RWPE1 (cell line): ENCODE data around the gene GNAQ.
A peak's percentile ranks its signal among the peaks of the same experiment; 100 is the strongest.
"Not testable (repeated sequence)": the region's sequence is repeated elsewhere in the genome, so short reads cannot be mapped to it uniquely, and the experiment has no call there.

ENCODE experiments used
- CTCF ChIA-PET: fragments of 350-600 bp; sonication (Branson Sonifier 250); formaldehyde crosslinking; extraction: SDS; loops from one replicate; lab custom pipeline; 2021; lab: Yijun Ruan, JAX
- POLR2A ChIA-PET: fragments of 400-600 bp; formaldehyde crosslinking; extraction: SDS; loops from one replicate; lab custom pipeline; 2020; ENCODE audit warnings: antibody characterized with exemption; ENCODE audit not compliant: low non-redundant PET; lab: Yijun Ruan, JAX
- DNase-seq: peaks from one replicate; pipeline ENCODE4 v3.0.0; 2012; ENCODE audit warnings: low spot score
- H3K27ac ChIP-seq: fragments of 450-650 bp; 2 replicates; pipeline ENCODE4 v1.5.1; 2017
- CTCF ChIP-seq: fragments of 450-650 bp; conservative IDR thresholded peaks from 2 replicates; pipeline ENCODE4 v1.5.1; 2017; ENCODE audit warnings: low read depth, mild to moderate bottlenecking

GNAQ gene

GRCh38 chr9:77882294-77882693, 149.3 kb downstream of the GNAQ start:
- ChIA-PET POLR2A (no interaction called here), CTCF (interaction anchor here (0.6 kb wide), 1 partner anchor 32 kb away, joined by 3 read pairs; no protein-coding TSS in a partner anchor)
- no peak overlapping the region for H3K27ac ChIP-seq
- no peak for TF ChIP-seq CTCF
- no peak for DNase-seq

DNA sequence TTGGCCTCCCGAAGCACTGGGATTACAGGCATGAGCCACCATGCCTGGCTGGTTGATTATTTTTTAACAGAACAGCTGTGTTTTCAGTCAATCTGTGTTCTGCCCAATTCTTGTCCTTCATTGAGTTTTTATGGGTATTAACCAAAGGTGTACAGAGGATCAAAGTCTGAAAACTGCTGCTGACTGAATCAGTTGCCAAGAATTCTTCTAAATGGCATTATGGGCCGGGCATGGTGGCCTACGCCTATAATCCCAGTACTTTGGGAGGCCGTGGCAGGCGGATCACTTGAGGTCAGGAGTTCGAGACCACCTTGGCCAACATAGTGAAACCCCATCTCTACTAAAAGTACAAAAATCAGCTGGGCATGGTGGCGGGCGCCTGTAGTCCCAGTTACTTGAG, 150.0 kb downstream of the GNAQ start:
- H3K27ac ChIP-seq, POLR2A ChIA-PET, DNase-seq: not testable (repeated sequence)
- CTCF ChIA-PET: interaction anchor here (0.6 to 0.7 kb wide), 3 partner anchors 33 to 192 kb away, joined by 3 read pairs; no protein-coding TSS in a partner anchor

- POLR2A ChIA-PET: no interaction called here
- no peak for DNase-seq
- CTCF ChIA-PET: interaction anchor here (0.7 kb wide), 2 partner anchors 58 to 191 kb away, joined by 3 read pairs; no protein-coding TSS in a partner anchor
- H3K27ac ChIP-seq: no peak overlapping the region
- no peak for TF ChIP-seq CTCF
Measured at GRCh38 chr9:77881111-77881510, 150.5 kb downstream of the GNAQ start.

DNA sequence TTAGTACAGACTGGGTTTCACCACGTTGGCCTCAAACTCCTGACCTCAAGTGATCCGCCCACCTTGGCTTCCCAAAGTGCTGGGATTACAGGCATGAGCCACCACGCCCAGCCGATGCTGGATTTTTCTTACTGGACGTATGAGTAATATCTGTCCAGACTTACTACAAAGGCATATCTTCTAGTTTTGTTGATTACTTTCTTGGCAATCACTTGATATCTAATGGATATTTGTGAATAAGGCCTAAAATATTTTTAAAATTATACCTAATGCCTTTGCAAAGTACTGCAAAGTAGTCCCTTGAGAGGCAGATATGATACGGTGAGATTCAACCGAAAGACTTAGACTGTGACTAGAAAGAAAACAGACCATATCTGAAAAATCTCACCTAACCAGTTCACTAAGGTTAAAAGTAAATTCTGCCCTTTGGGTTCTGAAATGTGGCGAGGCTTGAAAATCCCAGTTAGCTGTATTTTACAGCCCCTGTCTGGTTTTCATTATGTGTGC, 152.1 kb downstream of the GNAQ start:
- DNase-seq: peak; percentile 64
- H3K27ac ChIP-seq: peak overlapping the region; percentile 77
- POLR2A ChIA-PET: no interaction called here
- CTCF ChIA-PET: interaction anchor here (1.0 kb wide), 1 partner anchor 22 kb away, joined by 3 read pairs; no protein-coding TSS in a partner anchor
- TF ChIP-seq CTCF: no peak

GRCh38 chr9:77878793-77879192, 152.8 kb downstream of the GNAQ start:
- POLR2A ChIA-PET, DNase-seq, CTCF ChIA-PET: not testable (repeated sequence)
- H3K27ac ChIP-seq: peak overlapping the region; percentile 77

GRCh38 chr9:77877976-77878375, 153.6 kb downstream of the GNAQ start:
- no peak overlapping the region for H3K27ac ChIP-seq
- no peak for TF ChIP-seq CTCF
- DNase-seq: no peak
- ChIA-PET POLR2A (no interaction called here), CTCF (no interaction called here)

- CTCF ChIA-PET: interaction anchor here (0.8 kb wide), 1 partner anchor 421 kb away, joined by 3 read pairs; no protein-coding TSS in a partner anchor
- TF ChIP-seq CTCF: no peak
- no peak for DNase-seq
- no peak overlapping the region for H3K27ac ChIP-seq
- POLR2A ChIA-PET: no interaction called here
Measured at GRCh38 chr9:77876590-77876989, 155.0 kb downstream of the GNAQ start.
